Measurements from ENCODE around the gene TBC1D9B. TPM values are rescaled to one million over a fixed set of nuclear protein-coding genes. Genes with fewer than 3 reads are reported as not detected.

The TBC1D9B gene
- total RNA-seq, 2 experiments from 2014 or later = 40.2 to 40.4 TPM

Other genes with a start within 250 kb of the TBC1D9B start
- not detected for gene CBY3, start 226.9 kb downstream of the TBC1D9B start, total RNA-seq
- 100 to 1,000 TPM; 398 to 455 TPM for gene CANX, start 208.9 kb downstream of the TBC1D9B start, total RNA-seq
- 10 to 100 TPM; 20.7 TPM for gene MAML1, start 175.1 kb downstream of the TBC1D9B start, total RNA-seq
- gene LTC4S, start 113.9 kb downstream of the TBC1D9B start, total RNA-seq = under 1 TPM in 1 of 2 experiments, not detected in 1; 0.79 TPM
- 10 to 100 TPM; 57.7 to 59.9 TPM for gene MGAT4B, start 101.0 kb downstream of the TBC1D9B start, total RNA-seq
- 100 to 1,000 TPM; 109 to 114 TPM for gene SQSTM1, start 87.0 kb downstream of the TBC1D9B start, total RNA-seq
- 10 to 100 TPM; 16.2 to 16.3 TPM for gene MRNIP, start 49.1 kb downstream of the TBC1D9B start, total RNA-seq
- 10 to 100 TPM; 10.3 to 11.9 TPM for gene RNF130, start 163.9 kb upstream of the TBC1D9B start, total RNA-seq

Measured in activated naive CD4-positive, alpha-beta T cell treated with anti-CD3 and anti-CD28 coated beads for 36 hours (primary cell).